AG08395 (cell line): ENCODE measurements around the gene FLAD1.
A peak's percentile ranks its signal among the peaks of the same experiment; 100 is the strongest.

Source experiments
- DNase-seq: peaks from one replicate; pipeline ENCODE4 v3.0.0; 2012; ENCODE audit warnings: mixed read lengths, low spot score

FLAD1 gene

GRCh38 chr1:155004352-155005075, 21.4 kb downstream of the FLAD1 start:
- no peak for DNase-seq

GRCh38 chr1:155005076-155006011, 22.2 kb downstream of the FLAD1 start:
- no peak for DNase-seq

DNA sequence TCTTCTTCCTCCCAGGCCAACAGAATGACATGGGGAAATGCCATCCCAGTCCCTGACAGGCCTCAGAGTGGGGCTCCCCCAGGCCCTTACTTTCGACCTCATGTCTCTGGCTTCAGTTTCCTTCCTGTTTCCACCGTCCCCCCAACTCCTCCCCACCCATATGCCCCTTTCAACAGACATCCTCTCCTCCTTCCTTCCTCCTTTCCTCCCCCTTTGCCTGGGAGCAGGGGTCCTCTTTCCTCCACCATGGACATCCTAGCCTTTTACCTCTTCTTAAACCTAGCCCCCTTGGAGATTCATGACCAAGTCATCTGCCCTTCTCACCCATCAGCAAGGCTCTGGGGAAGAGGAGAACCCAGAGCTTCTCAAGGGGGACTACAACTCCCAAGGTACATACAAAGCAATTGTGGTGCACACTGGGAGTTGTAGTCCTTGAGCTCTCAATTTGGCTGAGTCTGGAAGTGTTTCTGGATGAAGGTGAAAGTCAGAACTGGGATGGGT, 23.5 kb downstream of the FLAD1 start:
- DNase-seq, result no peak

DNA sequence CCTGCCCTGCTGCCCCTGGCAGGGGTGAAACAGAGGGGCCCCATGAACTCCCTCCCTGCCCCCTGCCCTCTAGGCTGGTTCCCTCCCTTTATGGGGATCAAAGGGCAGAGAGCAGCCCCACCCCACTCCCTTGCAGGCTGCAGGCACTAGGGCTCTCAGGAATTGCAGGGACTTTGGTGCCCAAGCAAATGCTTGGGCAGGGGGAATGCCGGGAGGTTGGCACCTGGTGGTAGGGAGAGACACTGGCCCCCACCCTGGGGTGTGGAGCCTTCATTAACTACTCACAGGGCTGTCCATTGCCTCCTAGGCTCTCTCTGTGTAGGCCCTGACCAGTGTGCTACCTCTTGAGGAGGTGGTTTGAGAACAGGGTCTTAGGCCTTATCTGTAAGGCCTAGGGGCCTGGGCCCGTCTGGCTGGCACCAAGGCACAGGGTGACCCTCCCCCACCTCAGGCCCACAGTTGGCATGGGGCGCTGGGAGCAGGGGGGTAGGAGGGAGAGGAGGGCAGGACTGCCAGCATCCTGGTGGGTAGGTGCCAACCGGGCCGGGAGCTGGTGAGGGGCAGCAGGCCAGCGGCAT, 24.2 kb downstream of the FLAD1 start:
- DNase-seq, result no peak

DNA sequence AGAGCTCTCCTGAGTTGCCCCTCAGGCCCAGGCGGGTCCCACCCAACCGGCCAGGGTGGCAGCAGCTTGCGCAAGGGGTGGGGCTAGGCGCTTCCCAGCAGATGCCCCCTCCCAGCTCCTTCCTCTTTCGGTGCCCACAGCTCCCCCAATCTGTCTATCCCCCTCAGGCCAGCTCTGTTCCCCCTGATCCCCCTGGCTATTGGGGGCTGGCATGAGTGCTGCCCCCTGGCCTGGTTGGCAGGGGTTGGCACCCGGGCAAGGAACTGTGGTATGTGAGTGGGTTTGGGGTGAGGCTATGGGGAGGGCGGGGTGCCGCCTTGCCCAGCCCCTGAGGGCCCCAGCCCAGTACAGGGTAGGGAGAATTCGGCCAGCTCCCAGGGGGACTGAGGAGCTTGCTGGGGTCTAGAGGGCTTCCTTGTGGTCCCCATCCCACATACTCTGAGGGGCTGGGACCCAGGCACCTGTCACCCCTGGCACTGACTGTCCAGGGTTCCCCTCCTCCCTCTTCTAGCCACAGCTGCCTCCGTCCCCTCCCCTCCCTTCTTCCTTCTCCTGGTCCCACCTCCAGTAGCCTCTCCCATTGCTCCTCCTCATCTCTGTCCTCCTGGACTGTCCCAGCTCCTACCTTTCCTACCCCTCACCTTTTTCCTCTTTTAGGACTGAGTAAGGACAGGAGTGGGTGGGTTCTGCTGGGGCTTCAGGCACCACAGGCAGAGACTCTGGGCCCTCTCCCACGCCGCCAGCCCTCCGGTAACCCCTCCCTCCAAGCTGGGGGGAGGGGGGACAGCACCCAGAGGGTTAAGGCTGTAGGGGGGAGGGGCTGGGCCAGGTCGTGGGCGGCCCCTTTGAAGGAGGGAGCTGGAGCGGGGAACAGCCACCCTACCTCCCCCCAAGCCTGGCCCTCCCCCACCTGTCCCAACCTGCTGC, 25.1 kb downstream of the FLAD1 start:
- DNase-seq, result no peak

DNA sequence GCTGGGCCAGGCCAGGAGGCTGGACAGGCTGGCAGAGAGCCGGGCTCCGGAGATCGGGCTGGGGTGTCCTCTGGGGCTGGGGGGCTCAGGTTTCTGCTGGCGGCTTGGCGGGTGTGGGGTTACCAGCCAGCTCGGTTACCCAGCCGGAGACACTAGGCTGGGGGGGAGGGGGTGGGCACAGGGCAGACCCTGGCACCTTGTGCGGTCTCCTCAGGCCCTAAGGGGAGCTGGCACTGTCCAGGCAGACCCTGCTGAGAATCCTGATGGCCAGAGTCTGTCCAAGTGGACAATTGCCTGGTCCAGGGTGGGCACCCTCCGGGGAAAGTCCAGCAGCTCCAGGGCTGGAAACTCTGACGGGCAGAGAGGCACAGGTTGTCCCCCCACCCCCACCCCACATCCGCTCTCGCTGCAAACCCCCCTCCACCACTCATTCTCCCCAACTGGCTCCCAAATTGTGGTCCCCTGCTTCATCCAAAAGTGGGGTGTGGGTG, 26.1 kb downstream of the FLAD1 start:
- no peak for DNase-seq

DNA sequence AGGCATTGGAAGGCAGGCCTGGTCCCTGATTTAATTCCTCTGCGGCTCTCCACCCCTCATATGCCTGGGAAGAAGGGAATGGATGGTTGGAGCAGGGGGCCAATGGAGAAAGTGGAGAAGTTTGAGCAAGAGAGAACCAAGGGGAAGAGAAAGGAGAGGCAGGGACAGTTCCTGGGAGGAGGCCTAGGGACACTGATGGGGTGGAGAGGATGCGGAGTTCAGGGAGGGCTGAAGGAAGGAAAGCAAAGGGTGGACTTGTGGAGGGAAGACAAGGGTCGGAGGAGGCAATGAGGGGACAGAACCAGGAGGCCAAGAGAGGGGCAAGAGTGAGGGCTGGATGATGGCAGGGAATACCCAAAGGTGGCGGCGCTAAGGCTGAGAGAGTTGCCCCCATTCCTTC, 26.6 kb downstream of the FLAD1 start:
- DNase-seq, result no peak

DNA sequence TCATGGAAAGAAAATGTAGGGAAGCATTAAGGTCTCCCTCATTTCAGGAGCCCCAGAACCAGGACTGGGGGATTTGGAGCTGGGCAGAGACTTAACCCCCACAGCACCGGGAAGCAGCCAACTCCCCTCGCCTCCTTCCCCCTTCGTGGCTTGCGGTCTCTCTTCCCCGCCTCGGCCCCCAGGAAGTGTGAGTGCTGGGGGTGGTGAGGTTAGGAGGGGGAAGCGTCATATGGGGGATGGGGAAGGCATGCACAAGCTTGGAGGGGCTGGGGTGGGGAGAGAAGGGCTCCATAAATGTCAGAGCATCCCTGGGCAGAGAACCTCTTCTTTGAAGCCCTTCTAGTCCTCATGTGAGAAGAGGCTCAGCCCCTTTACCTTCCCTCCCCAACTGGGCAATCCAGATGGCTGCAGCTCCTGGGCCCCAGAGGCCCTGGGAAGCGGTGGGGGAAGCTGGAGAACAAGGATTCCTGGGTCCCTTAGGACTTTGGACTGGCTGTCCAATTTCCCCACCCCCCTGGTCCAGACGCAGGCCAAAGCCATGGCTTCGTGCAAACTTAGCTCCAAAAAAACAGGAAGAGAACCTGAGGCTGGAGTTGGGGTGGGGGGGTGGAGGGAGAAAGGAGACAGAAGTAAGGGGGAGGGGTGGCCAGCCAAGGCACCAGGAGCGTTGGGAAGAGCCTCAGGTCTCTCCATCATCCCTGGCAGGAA, 27.2 kb downstream of the FLAD1 start:
- DNase-seq, result no peak

DNA sequence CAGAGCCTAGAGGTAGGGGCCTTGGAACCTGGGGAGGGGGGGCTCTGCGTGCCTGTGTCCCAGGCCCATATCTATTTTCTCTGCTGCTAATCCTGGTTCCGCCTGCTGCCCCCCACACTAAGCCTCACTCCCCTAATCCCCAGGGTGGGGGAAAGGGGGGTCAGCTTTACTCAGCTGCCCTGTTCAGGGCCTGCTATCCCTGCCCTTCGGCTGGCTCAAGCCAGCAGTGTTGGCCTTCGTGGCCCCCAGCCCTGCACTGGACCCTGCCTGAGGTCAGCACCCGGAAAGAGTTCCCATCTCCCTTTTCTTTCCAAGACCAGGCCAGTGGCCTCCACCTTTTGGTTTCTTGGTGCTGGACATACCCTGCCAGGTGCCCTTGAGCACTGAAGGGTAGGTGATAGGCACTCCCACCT, 27.9 kb downstream of the FLAD1 start:
- DNase-seq, result no peak

DNA sequence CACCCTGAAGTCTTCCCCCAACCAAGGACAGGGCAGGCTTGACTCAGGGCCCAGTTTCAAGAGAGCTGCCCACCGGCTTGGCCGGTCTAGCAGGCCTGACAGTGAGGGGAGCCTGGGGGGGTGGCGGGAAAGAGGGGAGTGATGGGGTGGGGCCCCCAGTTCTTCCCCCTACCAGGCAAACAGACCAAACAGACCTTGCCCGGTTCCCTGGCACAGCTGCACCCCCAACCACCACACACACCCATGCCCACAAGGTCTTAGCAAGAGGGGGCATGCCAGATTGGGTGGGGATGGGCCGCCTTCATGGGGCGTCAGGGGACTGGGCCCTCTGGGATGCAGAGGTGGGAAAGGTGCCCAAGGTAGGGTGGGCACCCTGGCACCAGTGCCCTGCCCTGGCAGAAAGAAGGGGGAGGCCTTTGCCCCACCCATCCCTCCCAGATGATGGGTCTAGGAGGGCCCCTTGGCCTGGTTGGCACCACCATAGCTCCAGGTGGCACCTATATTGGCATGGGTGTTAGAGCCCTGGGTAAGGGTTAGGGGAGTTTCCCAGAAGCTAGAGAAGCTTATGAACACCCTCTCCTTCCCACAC, 28.4 kb downstream of the FLAD1 start:
- no peak for DNase-seq

DNA sequence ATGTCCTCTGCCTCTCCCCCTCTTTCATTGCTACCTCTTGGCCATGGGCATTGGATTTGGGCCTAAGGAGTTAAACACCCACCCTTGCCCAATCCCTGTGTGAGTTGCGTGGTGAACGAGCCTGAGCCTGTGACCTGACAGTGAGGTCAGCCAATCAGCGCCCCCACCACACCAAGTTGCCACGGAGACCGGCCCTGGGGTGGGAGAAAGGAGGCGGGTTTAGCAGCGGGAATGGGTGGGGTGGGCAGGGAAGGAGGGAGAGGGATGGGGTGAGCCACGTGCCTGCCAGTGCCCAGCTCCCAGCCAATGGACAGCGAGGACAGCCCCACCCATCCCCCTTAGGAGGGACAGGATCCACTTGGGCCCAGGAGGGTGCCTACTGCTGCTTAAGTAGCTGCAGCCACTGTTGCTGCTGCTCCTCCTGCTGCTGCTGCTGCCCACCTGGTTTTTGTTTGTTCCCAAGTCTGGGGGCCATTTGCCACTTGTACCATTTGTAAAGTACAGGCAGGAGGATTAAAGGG, 28.9 kb downstream of the FLAD1 start:
- peak; percentile 60 for DNase-seq

GRCh38 chr1:155012776-155013602, 29.8 kb downstream of the FLAD1 start:
- DNase-seq, result no peak

DNA sequence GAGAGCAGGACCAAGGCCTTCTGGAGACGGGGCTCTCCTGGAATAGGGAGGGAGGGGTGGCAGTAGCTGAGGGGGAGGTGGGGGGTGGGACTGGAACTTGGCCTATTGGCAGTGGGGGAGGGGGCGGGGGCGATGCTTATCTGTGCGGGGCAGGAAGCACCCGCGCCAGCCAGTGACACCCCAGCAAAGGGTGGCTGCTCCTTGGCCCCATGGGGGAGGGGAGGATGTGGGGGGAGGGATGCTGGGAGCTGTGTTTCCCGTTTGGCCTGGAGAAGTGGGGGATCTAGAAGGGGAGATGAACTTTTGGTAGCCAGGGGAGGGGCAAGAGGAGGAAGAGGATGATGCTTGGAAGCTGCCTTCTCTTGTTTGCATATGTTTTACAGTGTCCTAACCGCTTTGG, 30.5 kb downstream of the FLAD1 start:
- DNase-seq, result no peak

GRCh38 chr1:155014709-155015508, 31.8 kb downstream of the FLAD1 start:
- no peak for DNase-seq

GRCh38 chr1:155015527-155016230, 32.5 kb downstream of the FLAD1 start:
- DNase-seq, result no peak

DNA sequence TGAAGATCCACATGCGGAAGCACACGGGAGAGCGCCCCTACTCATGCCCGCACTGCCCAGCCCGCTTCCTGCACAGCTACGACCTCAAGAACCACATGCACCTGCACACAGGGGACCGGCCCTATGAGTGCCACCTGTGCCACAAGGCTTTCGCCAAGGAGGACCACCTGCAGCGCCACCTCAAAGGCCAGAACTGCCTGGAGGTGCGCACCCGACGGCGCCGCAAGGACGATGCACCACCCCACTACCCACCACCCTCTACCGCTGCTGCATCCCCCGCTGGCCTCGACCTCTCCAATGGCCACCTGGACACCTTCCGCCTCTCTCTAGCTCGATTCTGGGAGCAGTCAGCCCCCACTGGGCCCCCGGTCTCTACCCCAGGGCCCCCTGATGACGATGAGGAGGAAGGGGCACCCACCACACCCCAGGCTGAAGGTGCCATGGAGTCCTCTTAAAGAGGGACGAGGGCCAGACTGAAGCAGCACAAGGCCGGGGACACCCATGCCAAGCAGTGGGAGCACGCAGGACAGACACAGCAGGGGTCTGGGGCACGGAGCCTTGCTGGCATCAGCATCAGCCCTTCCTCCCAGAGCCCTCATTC, 33.2 kb downstream of the FLAD1 start:
- no peak for DNase-seq
